ENCODE data around the gene LYST. TPM values are rescaled to one million over a fixed set of nuclear protein-coding genes. Genes with fewer than 3 reads are reported as not detected.

The LYST gene
- total and polyA plus RNA-seq, 2 experiments from 2014 or later = 3.0 to 6.1 TPM

GRCh38 chr1:235628316-235629005, 238.2 kb downstream of the LYST start:
- Histone ChIP-seq H3K4me3 (no peak overlapping the region), H3K27me3 (no peaks in the 10 kb centered on the region), H3K4me2 (no peak overlapping the region), H3K79me2 (no peaks in the 10 kb centered on the region), H3K27ac (no peak overlapping the region), H3K9me2 (replicated peaks; ENCODE audit: insufficient read depth) (no peaks in the 10 kb centered on the region), H3K36me3 (replicated peaks; ENCODE audit: insufficient read depth, low read depth) (no peaks in the 10 kb centered on the region), H3K4me1 (ENCODE audit: insufficient read depth) (peaks cover under 1% of the 10 kb centered on the region), H4K20me1 (ENCODE audit: insufficient read depth, poor library complexity, severe bottlenecking) (no peaks in the 10 kb centered on the region), H2AFZ (no peak overlapping the region), H3K9me3 (ENCODE audit: low read depth) (no peaks in the 10 kb centered on the region)
- WGBS (ENCODE audit: low lambda C conversion rate, missing lambda C conversion rate) = 89% methylated on average over 9 of the region's 10 CpGs
- no peak for DNase-seq (ENCODE audit: low spot score)
- no peak for TF ChIP-seq EZH2 (IDR thresholded peaks at IDR 0.05; ENCODE audit: borderline replicate concordance)
- no peak for TF ChIP-seq CTCF (IDR thresholded peaks at IDR 0.05; ENCODE audit: poor library complexity)

GRCh38 chr1:235625831-235626230, 240.9 kb downstream of the LYST start:
- 93% methylated on average over 4 of the region's 4 CpGs for WGBS (ENCODE audit: low lambda C conversion rate, missing lambda C conversion rate)
- Histone ChIP-seq H3K4me1 (ENCODE audit: insufficient read depth) (peaks cover 6% of the 10 kb centered on the region), H2AFZ (no peak overlapping the region), H3K4me3 (no peak overlapping the region), H3K27ac (no peak overlapping the region), H3K79me2 (no peaks in the 10 kb centered on the region), H3K4me2 (no peak overlapping the region), H4K20me1 (ENCODE audit: insufficient read depth, poor library complexity, severe bottlenecking) (no peaks in the 10 kb centered on the region), H3K36me3 (replicated peaks; ENCODE audit: insufficient read depth, low read depth) (no peaks in the 10 kb centered on the region), H3K27me3 (no peaks in the 10 kb centered on the region), H3K9me2 (replicated peaks; ENCODE audit: insufficient read depth) (no peaks in the 10 kb centered on the region), H3K9me3 (ENCODE audit: low read depth) (no peaks in the 10 kb centered on the region)
- DNase-seq (ENCODE audit: low spot score) = no peak
- no peak for TF ChIP-seq CTCF (IDR thresholded peaks at IDR 0.05; ENCODE audit: poor library complexity)

GRCh38 chr1:235625340-235625739, 241.4 kb downstream of the LYST start:
- no peak overlapping the region for H3K4me2 ChIP-seq
- H3K4me3 ChIP-seq = no peak overlapping the region
- H3K79me2 ChIP-seq = no peaks in the 10 kb centered on the region
- TF ChIP-seq EZH2 (IDR thresholded peaks at IDR 0.05; ENCODE audit: borderline replicate concordance) = no peak
- no peak for TF ChIP-seq EZH2phosphoT487 (IDR thresholded peaks at IDR 0.05; ENCODE audit: low read depth, severe bottlenecking, unreplicated experiment)
- TF ChIP-seq CTCF (IDR thresholded peaks at IDR 0.05; ENCODE audit: poor library complexity) = no peak
- no peaks in the 10 kb centered on the region for H3K27me3 ChIP-seq
- H3K9me2 ChIP-seq (replicated peaks; ENCODE audit: insufficient read depth) = no peaks in the 10 kb centered on the region
- no peak overlapping the region for H3K27ac ChIP-seq
- no peaks in the 10 kb centered on the region for H4K20me1 ChIP-seq (ENCODE audit: insufficient read depth, poor library complexity, severe bottlenecking)
- no peak for DNase-seq (ENCODE audit: low spot score)
- H2AFZ ChIP-seq = no peak overlapping the region
- 96% methylated on average over 3 of the region's 3 CpGs for WGBS (ENCODE audit: low lambda C conversion rate, missing lambda C conversion rate)
- H3K9me3 ChIP-seq (ENCODE audit: low read depth) = no peaks in the 10 kb centered on the region
- no peaks in the 10 kb centered on the region for H3K36me3 ChIP-seq (replicated peaks; ENCODE audit: insufficient read depth, low read depth)
- peaks cover 6% of the 10 kb centered on the region for H3K4me1 ChIP-seq (ENCODE audit: insufficient read depth)

All from hepatocyte (in vitro differentiated cells).